SU-DHL-6 (cell line): ENCODE data around the gene TLR6.

Experiments
- CTCF ChIP-seq: fragments of 200-600 bp; sonication (generic); IDR thresholded peaks from one replicate; pipeline ENCODE4 v1.5.1; 2017; ENCODE audit warnings: antibody characterized with exemption, mild to moderate bottlenecking, low read length, moderate library complexity; ENCODE audit not compliant: insufficient read depth, poor library complexity, severe bottlenecking
- EZH2phosphoT487 ChIP-seq: fragments of 200-600 bp; sonication (generic), shearing (Covaris generic); conservative IDR thresholded peaks from 2 replicates; pipeline ENCODE4 v1.6.1; 2018; ENCODE audit warnings: mild to moderate bottlenecking, antibody characterized with exemption, low read length, moderate library complexity, mixed read lengths

- TF ChIP-seq CTCF (no peak), EZH2phosphoT487 (no peak)
Observed at GRCh38 chr4:38803833-38804653, 52.6 kb downstream of the TLR6 start.
